ENCODE data around the gene SLC22A2. TPM values are rescaled to one million over a fixed set of nuclear protein-coding genes. Genes with fewer than 3 reads are reported as not detected.

SLC22A2 gene
- total and polyA plus RNA-seq, 2 experiments from 2014 or later, result not detected

DNA sequence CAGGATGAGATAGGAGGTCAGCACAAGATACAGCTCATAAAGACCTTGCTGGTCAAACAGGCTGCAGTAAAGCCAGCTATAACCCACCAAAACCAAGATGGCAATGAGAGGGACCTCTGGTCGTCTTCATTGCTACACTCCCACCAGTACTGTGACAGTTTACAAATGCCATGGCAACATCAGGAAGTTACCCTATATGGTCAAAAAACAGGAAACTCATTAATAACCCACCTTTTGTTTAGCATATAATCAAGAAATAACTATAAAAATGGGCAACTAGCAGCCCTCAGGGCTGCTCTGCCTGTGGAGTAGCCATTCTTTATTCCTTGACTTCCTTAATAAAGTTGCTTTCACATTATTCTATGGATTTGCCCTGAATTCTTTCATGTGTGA, 30.9 kb downstream of the SLC22A2 start:
- Histone ChIP-seq H3K27me3 (no peaks in the 10 kb centered on the region), H3K4me3 (no peak overlapping the region), H3K4me1 (ENCODE audit: low read depth) (no peaks in the 10 kb centered on the region), H3K9me3 (ENCODE audit: low read depth) (no peaks in the 10 kb centered on the region), H3K27ac (no peak overlapping the region), H3K36me3 (no peaks in the 10 kb centered on the region)
- TF ChIP-seq CTCF (IDR thresholded peaks at IDR 0.05; ENCODE audit: low read depth, low read length), result no peak
- DNase-seq (ENCODE audit: low read depth in 1 of 2, low spot score in 1 of 2), result no peak

GRCh38 chr6:160227038-160227768, 31.4 kb downstream of the SLC22A2 start:
- TF ChIP-seq CTCF (IDR thresholded peaks at IDR 0.05; ENCODE audit: low read depth, low read length), result no peak
- H3K36me3 ChIP-seq, result no peaks in the 10 kb centered on the region

GRCh38 chr6:160226118-160226591, 32.5 kb downstream of the SLC22A2 start:
- no peaks in the 10 kb centered on the region for H3K36me3 ChIP-seq
- no peaks in the 10 kb centered on the region for H3K4me1 ChIP-seq (ENCODE audit: low read depth)
- no peak overlapping the region for H3K4me3 ChIP-seq
- no peaks in the 10 kb centered on the region for H3K27me3 ChIP-seq
- no peaks in the 10 kb centered on the region for H3K9me3 ChIP-seq (ENCODE audit: low read depth)
- no peak overlapping the region for H3K27ac ChIP-seq
- DNase-seq (ENCODE audit: low read depth in 1 of 2, low spot score in 1 of 2), result peak in 1 of 2 donors; percentile 43
- no peak for TF ChIP-seq CTCF (IDR thresholded peaks at IDR 0.05; ENCODE audit: low read depth, low read length)

More at GRCh38 chr6:160227038-160227768, 31.4 kb downstream of the SLC22A2 start:
- H3K4me3 ChIP-seq, result no peak overlapping the region
- H3K4me1 ChIP-seq (ENCODE audit: low read depth), result no peaks in the 10 kb centered on the region
- no peak overlapping the region for H3K27ac ChIP-seq
- no peaks in the 10 kb centered on the region for H3K27me3 ChIP-seq
- DNase-seq (ENCODE audit: low read depth in 1 of 2, low spot score in 1 of 2), result no peak
- H3K9me3 ChIP-seq (ENCODE audit: low read depth), result no peaks in the 10 kb centered on the region

DNA sequence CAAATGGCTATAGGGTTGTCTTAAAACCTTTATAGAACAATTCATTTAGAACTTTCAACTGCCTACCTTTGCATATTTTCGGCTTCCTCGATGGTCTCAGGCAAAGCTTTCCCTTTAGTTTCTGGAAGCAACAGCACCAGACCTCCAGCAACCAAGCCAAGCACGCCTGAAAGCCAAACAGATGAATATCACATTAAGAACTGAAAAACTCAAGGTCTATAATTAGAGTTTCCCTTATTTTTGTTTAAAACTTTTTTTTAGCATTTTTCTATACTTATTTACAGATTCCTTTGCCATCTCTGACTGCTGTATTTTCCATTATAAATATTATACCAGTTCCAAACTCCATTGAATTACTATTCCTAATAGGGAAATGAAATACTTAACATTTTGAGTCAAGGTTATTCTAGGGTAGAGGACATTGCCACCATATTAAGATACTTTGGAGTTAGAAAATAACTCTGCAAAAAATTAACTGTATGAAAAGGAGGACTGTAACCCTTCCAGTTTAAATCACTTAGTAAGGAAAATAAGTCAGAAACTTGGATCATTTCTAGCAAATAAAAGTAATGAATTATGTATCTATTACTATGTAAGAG, 33.9 kb downstream of the SLC22A2 start:
- no peak for TF ChIP-seq CTCF (IDR thresholded peaks at IDR 0.05; ENCODE audit: low read depth, low read length)
- no peak overlapping the region for H3K27ac ChIP-seq
- no peaks in the 10 kb centered on the region for H3K27me3 ChIP-seq
- no peaks in the 10 kb centered on the region for H3K4me1 ChIP-seq (ENCODE audit: low read depth)
- H3K4me3 ChIP-seq, result no peak overlapping the region
- H3K9me3 ChIP-seq (ENCODE audit: low read depth), result no peaks in the 10 kb centered on the region
- H3K36me3 ChIP-seq, result no peaks in the 10 kb centered on the region
- no peak for DNase-seq (ENCODE audit: low read depth in 1 of 2, low spot score in 1 of 2)

DNA sequence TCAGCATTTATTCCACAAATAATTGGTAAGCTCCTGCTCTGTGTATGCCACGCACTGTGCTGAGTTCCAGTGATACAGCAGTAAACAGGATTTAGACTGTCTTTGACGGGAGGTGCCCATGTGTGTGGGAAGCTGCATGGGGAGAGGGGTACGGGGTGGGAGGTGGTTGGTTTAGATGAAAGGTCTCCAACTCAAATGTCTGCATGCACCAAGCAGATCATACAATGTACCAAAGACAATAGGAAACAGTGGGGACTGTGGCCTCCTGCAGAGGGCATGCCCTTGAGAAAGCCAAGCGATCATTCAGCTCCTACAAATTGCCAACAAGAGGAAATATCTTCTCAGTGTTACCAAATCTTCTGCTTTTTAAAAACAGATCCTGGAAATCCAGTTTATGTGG, 36.1 kb downstream of the SLC22A2 start:
- H3K27me3 ChIP-seq, result no peaks in the 10 kb centered on the region
- no peak for DNase-seq (ENCODE audit: low read depth in 1 of 2, low spot score in 1 of 2)
- H3K27ac ChIP-seq, result no peak overlapping the region
- no peak overlapping the region for H3K4me3 ChIP-seq
- H3K4me1 ChIP-seq (ENCODE audit: low read depth), result no peaks in the 10 kb centered on the region
- H3K9me3 ChIP-seq (ENCODE audit: low read depth), result no peaks in the 10 kb centered on the region
- TF ChIP-seq CTCF (IDR thresholded peaks at IDR 0.05; ENCODE audit: low read depth, low read length), result no peak
- no peaks in the 10 kb centered on the region for H3K36me3 ChIP-seq

All from cardiac muscle cell (in vitro differentiated cells and primary cell).